T-helper 1 cell treated with Interleukin-12 subunit alpha and Interleukin-12 subunit beta and Interleukin-4 antibody, amounts not matched to agents 30 ng/mL and 1 ng/mL, for 36 hours (primary cell): Measurements from ENCODE around the gene POLR3A. TPM values are rescaled to one million over a fixed set of nuclear protein-coding genes. Genes with fewer than 3 reads are reported as not detected.
"Not testable (repeated sequence)": the region's sequence is repeated elsewhere in the genome, so short reads cannot be mapped to it uniquely, and the experiment has no call there.

ENCODE experiments used
- intact Hi-C: fragments of 100-400 bp; cut with micrococcal nuclease; formaldehyde crosslinking; loops from one replicate; pipeline ENCODE4 v1.15.1; 2024
- total RNA-seq: library from RNA; stranded (reverse); gene quantifications from 2 replicates; pipeline ENCODE4 v1.2.3, GENCODE V29; 2022

The POLR3A gene
- total RNA-seq, 1 donor from 2014 or later = 24.2 TPM

GRCh38 chr10:78025685-78026364, 3.5 kb downstream of the POLR3A start:
- intact Hi-C loops = no loop called here

- intact Hi-C loops = no loop called here
Measured at GRCh38 chr10:78023741-78024140, 5.6 kb downstream of the POLR3A start.

DNA sequence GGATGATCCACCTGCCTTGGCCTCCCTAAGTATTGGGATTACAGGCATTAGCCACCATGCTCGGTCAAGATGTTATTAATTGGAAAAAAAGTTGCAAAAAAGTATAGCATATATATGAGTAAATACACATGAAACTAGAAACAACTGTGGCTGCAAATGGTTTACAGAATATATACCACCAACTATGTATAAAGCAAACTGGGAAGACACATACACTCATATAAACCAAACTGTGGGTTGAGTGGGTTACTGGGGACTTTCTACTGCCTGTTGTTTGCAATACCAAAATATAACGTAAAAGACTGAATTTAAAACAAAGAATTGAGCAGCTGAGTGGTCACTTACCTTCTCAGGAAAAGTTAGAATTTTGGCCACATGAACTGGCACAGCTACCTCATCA, 8.1 kb downstream of the POLR3A start:
- intact Hi-C loops = no loop called here

DNA sequence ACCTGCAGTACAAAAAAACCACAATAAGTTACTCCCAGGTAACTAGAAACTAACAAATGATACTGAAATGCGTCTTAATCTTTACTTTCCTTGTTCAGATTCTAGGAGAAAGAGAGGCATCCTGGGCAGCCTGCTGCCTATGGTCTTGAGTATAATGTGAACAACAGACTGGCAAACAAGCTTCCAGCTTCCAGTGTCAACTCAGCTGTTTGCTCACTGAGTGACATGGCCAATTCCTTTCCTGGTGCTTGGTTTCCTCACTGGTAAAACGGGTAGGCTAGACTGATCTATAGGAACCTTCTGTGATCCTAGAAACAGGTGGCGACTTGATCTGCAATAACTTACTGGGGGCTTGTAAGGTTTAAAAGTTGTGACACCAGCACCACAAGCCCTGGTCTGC, 10.1 kb downstream of the POLR3A start:
- intact Hi-C loops = no loop called here

DNA sequence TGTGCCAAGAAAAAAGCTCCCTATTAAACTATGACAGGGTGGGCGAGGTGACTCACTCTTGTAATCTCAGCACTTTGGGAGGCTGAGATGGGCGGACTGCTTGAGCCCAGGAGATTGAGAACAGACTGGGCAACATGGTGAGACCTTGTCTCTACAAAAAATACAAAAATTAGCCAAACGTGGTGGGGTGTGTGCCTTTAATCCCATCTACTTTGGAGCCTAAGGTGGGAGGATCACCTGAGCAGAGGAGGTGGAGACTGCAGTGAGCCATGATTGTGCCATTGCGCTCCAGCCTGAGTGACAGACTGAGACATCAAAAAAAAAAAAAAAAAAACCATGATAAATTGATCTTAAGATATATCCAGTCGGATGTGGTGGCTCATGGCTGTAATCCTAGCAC, 11.5 kb downstream of the POLR3A start:
- intact Hi-C loops = no loop called here

- intact Hi-C loops = no loop called here
Measured at GRCh38 chr10:78015546-78015945, 13.8 kb downstream of the POLR3A start.

DNA sequence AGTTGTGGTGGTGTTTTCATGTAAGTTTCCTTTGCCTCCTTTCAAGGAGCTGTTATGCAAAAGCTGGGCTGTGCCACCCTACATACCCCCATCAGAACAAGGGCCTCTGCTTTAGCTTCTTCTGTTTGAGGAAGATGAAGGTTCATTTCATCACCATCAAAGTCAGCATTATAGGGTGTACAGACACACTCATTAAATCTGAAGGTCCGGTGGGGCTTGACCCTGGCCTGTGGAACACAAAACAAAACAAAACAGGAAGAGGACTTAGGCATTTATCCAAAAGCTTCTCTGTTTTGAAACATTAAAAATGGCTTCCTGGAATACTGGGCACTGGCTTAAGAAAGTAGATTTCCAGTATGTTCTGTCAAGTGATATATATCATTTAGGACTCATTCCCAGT, 15.8 kb downstream of the POLR3A start:
- intact Hi-C loops = no loop called here

DNA sequence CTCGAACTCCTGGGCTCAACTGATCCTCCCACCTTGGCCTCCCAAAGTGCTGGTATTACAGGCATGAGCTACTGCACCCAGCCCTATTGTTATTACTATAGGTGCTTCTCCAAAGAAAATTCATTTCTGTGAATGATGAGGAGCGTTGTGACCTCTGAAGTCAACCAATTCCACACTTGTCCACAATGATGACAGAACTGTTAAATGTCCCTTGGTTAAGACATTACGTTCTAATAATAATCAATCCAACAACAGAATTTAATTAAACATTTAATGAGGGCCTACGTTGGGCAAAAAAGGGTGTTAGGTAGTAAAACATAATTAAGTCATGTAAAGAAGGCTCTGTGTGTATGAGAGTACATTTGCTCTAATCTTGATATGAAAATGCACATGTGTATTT, 18.2 kb downstream of the POLR3A start:
- intact Hi-C loops = no loop called here

DNA sequence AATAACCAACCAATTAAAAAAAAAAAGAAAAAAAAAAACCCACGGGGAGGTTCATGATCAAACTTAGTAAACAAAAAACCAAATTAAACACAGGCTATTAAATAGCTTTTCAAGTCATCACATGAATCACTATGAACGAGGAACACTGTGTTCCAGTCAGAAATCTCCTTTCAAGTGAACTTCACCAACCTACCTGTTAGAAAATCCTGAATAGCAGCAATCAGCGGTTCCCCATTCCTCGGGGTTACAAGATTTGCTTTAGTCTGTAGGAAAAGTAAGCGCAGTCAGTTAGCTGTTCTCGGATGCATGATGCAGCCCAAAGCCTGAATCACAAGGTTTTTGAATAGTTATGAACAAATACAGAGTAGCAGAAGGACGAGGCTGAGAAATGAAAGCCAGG, 19.0 kb downstream of the POLR3A start:
- intact Hi-C loops = no loop called here

DNA sequence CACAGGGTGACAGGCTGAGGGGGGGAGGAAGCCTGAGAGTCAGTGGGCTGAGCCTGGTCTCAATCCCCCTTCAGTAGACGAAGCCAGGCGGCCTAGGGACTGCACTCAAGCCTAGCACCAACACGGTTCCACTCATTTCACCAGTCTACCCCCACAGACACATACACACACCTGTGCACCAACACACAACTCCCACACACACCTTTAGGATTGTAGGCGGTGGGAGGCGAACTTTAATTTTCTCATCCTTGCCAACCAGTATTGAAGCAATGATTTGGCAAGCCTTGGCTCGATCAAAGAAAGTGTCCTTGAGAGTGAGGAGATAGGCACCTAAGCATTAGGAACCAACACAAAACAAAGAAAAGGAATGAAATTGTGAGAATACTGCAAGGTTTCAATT, 19.7 kb downstream of the POLR3A start:
- intact Hi-C loops = no loop called here

GRCh38 chr10:78007172-78007571, 22.1 kb downstream of the POLR3A start:
- intact Hi-C loops = no loop called here

DNA sequence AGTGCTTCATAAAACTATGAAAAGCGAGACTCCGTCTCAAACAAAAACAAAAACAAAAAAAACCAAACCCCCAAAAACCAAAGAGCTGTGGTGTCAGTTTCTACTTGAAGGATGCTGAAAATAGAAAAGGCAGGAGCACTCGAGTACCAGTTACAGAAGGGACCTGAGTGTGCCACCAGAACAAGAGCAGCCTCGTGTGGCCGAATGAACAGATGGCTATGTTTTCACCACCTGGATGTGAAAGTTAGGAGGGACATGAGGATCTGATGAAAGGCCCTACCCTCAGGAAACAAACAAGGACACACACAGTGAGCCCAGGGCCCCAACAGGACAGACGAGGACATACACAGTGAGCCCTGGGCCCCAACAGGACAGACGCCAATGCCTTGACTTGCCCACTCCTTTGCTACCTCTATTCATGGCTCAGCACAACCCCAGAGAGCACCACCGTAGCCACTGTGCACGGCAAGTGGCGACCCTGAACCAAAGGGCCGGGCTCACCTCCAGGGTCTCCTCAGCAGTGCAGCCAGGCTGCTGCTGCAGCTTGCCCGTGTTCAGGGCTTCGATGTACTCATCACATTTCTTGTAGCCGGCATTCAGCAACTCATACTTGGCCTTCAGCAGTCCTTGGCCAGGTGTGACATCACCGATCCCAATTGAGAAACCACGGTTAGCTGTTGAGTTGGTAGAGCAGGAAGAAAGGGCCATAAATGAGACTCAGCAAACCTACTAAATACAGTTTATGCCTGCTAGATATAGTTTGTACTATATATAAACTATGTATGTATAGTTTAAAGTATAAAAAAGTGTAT, 24.9 kb downstream of the POLR3A start:
- intact Hi-C loops = no loop called here

DNA sequence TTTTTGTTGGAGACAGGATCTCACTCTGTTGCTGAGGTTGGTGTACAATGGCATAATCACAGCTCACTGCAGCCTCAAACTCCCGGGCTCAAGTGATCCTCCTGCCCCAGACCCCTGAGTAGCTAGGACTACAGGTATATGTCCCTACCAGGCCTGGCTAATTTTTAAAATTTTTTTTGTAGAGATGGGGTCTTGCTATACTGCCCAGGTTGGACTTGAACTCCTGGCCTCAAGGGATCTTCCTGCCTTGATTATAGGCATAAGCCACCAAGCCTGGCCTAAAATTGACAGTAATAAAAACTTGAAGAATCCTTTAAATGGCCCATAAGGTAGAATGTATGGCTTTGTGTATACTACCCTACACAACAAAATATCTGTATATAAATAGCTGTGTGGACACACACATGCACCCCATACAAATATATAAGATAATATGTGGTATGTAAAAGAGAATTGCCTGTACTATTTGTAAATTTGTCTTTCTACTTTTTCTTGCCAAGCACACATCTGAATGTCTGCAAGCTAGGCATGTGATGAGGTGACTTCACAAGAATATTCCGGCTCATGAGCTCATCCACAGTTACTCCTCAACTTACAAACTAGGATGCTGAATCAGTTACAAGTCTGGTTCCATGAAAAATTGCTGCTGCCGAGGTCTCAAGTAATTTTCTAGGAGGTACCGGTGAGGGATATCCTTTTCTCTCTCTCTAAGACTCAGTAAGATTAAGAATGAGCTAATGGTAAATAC, 26.6 kb downstream of the POLR3A start:
- intact Hi-C loops = no loop called here

GRCh38 chr10:78000956-78001472, 28.3 kb downstream of the POLR3A start:
- intact Hi-C loops = no loop called here

DNA sequence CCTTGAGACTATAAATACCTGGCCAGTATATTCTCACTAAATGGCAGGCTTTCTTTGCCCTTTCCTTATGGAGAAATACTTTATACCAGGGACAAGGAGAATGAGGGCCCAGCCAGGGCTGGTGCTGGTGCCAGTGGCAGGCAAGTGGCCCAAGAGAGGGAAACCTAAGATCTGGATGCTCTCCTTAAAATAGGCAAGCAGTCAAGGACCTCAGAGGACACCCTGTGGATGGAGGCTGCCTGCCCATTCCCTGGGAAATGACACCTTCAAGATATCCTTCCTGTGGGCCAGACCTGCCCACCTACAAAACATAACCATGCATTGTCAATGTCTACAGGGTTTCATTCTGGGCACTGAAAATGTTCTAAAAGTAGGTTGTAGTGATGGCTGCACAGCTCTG, 29.1 kb downstream of the POLR3A start:
- intact Hi-C loops = no loop called here

GRCh38 chr10:77998780-77999179, 30.5 kb downstream of the POLR3A start:
- intact Hi-C loops = not testable (repeated sequence)

GRCh38 chr10:77993620-77994019, 35.7 kb downstream of the POLR3A start:
- intact Hi-C loops = no loop called here

DNA sequence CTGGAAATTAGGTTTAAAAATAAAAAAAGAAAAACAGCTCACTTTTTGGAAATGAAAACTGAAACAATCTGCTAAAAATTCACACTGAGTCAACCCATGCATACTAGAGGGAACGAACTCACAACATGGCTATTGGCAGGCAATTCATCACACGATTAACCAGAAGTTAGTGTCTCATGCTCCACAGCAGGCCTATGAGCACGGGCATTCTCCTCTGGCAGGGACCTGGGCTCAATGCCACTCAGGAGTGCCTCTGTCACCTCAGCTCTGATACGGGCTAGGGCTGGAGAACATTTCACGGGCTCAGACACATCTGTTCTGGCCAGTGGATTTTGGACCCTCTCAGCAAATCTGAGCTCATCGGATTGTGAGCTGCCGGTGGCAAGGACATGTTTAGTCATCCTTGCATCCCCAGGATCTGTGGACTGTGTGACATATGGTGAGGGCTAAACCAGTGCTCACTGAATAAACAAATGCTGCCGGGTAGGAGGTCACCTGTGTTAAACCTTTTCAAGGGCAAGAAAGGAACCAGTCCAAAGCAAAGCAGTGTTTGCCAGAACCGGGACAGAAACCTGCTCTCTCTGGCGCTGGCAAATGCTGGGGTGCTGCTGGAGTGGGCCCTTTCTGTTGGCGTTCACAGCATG, 40.1 kb downstream of the POLR3A start:
- intact Hi-C loops = no loop called here

DNA sequence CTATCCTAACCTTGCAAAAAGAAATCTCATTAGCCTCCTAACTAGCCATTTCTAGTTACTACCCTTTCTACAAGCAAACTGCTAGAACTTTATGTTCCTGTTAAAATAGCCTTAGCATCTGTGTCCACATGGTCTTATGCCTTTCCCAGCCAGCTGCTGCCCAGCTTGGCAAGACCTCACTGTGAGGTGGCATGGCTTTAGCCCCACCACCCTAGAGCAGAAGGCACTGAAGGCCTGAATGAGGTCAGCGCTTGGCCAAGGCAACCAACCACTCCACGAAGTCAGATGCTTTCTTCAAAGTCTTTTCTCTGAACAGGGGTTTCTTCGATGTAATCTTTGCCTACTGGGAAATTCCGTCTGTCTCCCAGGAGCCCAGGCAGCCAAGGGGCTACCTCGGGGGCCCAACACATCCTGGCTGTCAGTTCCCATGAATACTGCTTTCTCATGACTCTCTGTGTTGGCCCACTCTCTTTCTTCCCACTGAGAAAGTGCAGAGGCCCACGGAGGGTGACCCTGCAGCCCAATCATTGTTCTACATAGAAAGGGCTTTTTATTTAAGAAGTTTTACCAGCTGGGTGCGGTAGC, 41.6 kb downstream of the POLR3A start:
- intact Hi-C loops = no loop called here

DNA sequence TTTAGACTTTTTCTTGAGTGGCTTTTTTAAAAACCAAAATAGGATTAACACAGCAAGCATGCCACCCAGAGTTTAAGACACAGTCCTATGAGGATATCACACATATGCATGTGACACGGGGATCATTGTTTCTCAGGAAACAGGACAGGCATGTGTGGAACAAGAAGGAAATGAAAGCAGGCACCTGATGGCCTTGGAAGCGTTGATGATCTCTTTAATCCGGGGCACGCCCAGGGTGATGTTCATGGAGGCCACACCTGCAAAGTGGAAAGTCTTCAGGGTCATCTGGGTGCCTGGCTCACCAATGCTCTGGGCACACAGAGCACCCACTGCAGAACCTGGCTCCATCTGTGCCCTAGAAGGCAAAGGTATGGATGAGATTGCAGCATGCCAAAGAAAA, 44.3 kb downstream of the POLR3A start:
- intact Hi-C loops = no loop called here
